ELR (cell line): ENCODE results near the gene ERFL.

Experiments
- DNase-seq: peaks from one replicate; pipeline ENCODE4 v3.0.0-alpha.2; 2015; ENCODE audit warnings: low read depth

ERFL gene

GRCh38 chr19:41859618-41860418, 68.4 kb downstream of the ERFL start, which contains the start of gene RPS19:
Gene RPS19, plus strand, starts transcription at chr19:41860255. Its CDS starts 520 bp downstream, at chr19:41860775.
- peak; percentile 98 for DNase-seq

GRCh38 chr19:41859213-41859617, 69.0 kb downstream of the ERFL start:
- no peak for DNase-seq
